Memory B cell (primary cell): ENCODE measurements around the gene IL4I1.

ENCODE experiments used
- ATAC-seq: fragments of 150-1000 bp; cut with Tn5 transposase; 2 replicates; pipeline ENCODE4 v1.10.0; 2021; ENCODE audit warnings: low read depth, mild to moderate bottlenecking, moderate library complexity
- DNase-seq, 2 donors: peaks; one replicate each; pipeline ENCODE4 v3.0.0; 2022; ENCODE audit warnings: low spot score in 2 of 2
- H3K27ac Mint-ChIP-seq: one replicate; pipeline ENCODE4 v1.8.0; 2022; ENCODE audit warnings: mild to moderate bottlenecking, moderate library complexity, mixed read lengths
- H3K27me3 Mint-ChIP-seq: one replicate; pipeline ENCODE4 v1.8.0; 2022; ENCODE audit warnings: mixed read lengths
- H3K36me3 Mint-ChIP-seq: one replicate; pipeline ENCODE4 v1.8.0; 2022; ENCODE audit warnings: mild to moderate bottlenecking, mixed read lengths
- H3K4me1 Mint-ChIP-seq: one replicate; pipeline ENCODE4 v1.8.0; 2022; ENCODE audit warnings: mixed read lengths
- H3K4me3 Mint-ChIP-seq: one replicate; pipeline ENCODE4 v1.8.0; 2022; ENCODE audit warnings: mild to moderate bottlenecking, moderate library complexity, mixed read lengths
- H3K9me3 Mint-ChIP-seq: one replicate; pipeline ENCODE4 v1.8.0; 2022; ENCODE audit warnings: mixed read lengths

IL4I1 gene

DNA sequence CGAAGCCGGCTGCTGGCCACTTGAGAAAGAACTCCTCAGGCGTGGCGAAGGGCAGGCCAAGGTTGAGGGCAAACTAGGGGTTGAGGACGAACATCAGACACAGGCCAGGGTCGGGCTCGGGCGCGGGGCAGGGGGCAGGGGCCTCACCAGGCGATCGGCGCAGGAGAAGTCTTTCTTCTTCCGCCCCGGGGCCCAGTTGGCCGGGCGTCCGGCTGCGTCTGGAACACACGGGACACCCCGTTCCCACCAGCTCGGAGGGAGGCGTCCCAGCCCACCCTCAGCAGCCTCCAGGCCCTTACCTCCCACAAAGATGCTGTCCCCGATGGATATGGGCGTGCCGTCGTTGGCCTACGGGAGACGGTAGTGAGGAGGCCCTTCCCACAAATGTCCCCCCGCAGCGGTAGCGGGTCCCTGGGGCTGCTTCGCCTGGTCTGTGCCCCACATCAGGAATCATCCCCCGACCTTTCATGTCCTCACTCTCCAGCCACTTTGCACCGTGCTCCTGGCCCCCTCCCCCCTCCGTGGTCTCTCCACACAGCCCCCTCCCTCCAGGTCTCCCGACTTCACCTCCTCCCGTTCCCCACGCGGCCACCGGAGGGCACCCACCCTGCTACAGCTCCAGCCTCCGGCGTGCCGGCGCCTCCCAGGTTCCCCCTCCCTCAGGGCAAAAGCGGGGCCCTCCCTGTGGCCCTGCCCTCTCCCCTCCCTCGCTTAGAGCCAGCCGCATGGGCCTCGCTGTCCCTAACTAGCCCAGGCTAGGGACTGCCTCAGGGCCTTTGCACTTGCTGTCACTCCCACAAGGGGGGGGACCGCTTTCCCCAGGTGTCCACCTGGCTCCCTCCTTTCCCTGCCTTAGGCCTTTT lies 34.1 kb downstream of the IL4I1 start:
- Mint-ChIP-seq H3K4me3 (no peak overlapping the region), H3K9me3 (no peaks in the 10 kb centered on the region), H3K27ac (no peak overlapping the region), H3K36me3 (peaks cover 11% of the 10 kb centered on the region), H3K4me1 (peaks cover 18% of the 10 kb centered on the region), H3K27me3 (no peaks in the 10 kb centered on the region)
- DNase-seq (no peak), ATAC-seq (no peak)

DNA sequence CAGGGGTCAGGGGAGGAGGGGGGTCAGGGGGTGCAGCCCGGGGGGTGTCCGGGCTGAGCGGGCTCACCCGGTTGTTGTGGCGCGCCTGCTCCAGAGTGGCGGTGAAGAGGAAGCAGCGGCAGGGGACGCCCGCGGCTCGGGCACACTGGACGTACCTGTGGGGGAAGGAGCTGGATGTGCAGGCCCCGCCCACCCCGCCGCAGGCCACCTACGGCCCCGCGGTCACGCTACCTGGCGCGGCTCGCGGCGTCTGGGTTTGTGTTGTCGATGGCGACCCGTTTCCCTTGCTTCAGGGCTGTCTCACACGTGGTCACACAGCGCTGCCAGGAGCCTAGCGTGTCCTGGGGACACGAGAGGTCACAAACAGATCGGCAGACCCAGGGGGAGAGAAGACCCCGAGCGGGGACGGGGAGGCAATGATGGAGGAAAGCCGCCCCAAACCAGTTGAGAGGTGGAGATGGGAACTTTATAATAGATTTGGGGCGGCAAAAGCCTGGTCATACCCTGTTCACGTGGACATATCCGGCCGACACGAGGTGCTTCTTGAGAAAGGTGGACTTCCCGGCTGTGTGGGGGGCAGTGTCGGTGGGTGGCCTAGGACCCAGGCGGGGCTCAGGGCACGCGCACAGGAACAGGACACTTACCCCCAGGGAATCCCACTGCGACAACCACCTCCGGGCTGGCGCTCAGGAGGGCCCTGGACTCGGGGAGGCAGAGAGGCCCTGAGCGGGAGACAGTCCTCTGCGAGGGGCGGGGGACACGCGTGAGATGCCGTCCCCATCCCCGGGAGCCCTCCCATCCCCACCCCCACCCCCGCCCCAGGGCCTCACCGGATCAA lies 34.9 kb downstream of the IL4I1 start:
- ATAC-seq = no peak
- DNase-seq = no peak
- peaks cover 15% of the 10 kb centered on the region for H3K4me1 Mint-ChIP-seq
- H3K4me3 Mint-ChIP-seq = no peak overlapping the region
- H3K36me3 Mint-ChIP-seq = peaks cover 11% of the 10 kb centered on the region
- no peaks in the 10 kb centered on the region for H3K9me3 Mint-ChIP-seq
- no peak overlapping the region for H3K27ac Mint-ChIP-seq
- H3K27me3 Mint-ChIP-seq = no peaks in the 10 kb centered on the region

DNA sequence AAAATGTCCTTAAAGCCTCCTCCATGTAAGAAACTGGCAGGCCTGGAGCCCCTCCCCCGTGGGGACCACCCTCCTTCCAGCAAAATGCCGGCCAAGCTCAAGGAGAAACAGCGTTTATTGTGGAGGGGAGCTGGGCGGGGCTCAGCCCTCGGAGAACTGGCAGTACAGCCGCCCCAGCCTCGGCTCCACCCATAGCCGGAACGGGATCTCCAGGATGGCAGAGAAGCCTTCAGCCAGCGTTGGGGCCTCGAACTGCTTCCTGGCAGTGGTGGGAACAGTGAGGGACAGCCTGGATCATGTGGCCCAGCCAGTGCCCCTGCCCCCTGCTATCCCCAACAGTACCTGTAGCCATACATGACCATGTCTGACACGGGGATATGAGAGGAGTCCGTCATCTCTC lies 35.6 kb downstream of the IL4I1 start:
- ATAC-seq (no peak), DNase-seq (no peak)
- no peaks in the 10 kb centered on the region for H3K27me3 Mint-ChIP-seq
- H3K9me3 Mint-ChIP-seq = no peaks in the 10 kb centered on the region
- H3K4me3 Mint-ChIP-seq = no peak overlapping the region
- peaks cover 9% of the 10 kb centered on the region for H3K4me1 Mint-ChIP-seq
- H3K27ac Mint-ChIP-seq = no peak overlapping the region
- H3K36me3 Mint-ChIP-seq = peaks cover 12% of the 10 kb centered on the region

DNA sequence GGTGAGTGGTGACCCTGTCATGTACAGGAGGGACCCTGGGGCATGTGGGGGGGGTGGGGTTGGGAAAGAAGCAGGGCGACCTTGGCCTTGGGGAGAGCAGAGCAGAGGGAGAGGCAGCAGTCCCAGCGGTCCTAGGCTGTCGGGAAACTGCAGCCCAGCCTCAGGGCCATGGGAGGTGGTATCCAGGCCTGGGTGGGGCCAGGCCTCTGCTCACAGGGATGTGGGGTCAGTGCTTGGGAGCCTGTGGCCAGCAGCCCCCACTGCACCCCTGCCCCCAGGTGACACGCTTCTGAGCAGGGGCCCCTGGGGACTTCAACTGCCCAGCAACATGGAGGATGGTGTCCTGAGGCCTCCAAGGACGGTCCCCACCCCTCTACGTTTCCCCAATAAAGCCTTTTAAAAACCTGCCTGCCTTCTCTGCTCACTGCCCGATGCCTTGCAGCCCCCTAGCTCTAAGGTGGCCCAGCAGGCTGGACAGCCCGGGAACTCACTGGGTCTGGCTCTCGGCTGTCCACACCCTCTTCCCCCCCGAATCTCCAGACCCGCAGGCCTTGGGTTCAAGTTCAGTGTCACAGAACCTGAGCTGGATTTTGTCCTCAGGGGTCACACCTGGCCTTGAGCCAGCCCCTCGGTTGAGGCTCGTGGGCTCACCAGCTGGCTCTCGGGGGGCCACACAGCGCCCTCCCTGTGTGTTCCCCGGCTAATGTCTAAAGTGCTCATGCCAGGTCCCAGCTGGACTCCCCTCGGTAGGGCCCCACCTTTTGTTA lies 36.2 kb downstream of the IL4I1 start:
- ATAC-seq = no peak
- H3K27ac Mint-ChIP-seq = no peak overlapping the region
- H3K4me3 Mint-ChIP-seq = no peak overlapping the region
- peaks cover 13% of the 10 kb centered on the region for H3K36me3 Mint-ChIP-seq
- H3K4me1 Mint-ChIP-seq = peaks cover 5% of the 10 kb centered on the region
- H3K9me3 Mint-ChIP-seq = no peaks in the 10 kb centered on the region
- H3K27me3 Mint-ChIP-seq = no peaks in the 10 kb centered on the region
- no peak for DNase-seq

DNA sequence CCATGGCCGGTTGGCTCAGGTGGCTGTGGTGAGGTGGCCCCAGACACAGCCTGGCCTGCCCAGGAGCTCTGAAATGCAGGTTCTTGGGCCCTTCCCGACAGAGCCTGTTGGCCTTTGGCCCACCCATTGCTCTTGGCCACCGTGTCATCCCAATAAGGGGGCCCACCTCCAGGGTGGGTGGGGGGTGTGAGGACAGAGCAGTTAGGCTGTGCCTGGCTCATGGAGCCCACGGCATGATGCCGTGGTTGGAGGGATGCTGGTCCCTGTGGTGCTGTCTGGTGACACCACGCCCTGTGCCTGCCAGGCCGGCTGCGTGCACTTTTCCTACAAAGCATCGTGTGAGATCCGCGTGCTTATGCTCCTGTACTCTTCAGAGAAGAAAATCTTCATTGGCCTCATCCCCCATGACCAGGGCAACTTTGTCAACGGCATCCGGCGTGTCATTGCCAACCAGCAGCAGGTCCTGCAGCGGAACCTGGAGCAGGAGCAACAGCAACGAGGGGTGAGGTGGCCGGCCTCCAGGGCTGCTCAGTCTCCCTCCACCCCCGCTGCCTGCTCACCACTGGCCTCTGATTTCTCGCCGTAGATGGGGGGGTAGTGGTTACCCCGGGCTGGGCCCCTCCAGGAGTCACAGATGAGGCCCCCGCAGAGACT lies 36.9 kb downstream of the IL4I1 start:
- Mint-ChIP-seq H3K36me3 (peaks cover 12% of the 10 kb centered on the region), H3K27me3 (no peaks in the 10 kb centered on the region), H3K27ac (no peak overlapping the region), H3K4me1 (peaks cover 5% of the 10 kb centered on the region), H3K9me3 (no peaks in the 10 kb centered on the region), H3K4me3 (no peak overlapping the region)
- ATAC-seq = peak; percentile 11
- no peak for DNase-seq

DNA sequence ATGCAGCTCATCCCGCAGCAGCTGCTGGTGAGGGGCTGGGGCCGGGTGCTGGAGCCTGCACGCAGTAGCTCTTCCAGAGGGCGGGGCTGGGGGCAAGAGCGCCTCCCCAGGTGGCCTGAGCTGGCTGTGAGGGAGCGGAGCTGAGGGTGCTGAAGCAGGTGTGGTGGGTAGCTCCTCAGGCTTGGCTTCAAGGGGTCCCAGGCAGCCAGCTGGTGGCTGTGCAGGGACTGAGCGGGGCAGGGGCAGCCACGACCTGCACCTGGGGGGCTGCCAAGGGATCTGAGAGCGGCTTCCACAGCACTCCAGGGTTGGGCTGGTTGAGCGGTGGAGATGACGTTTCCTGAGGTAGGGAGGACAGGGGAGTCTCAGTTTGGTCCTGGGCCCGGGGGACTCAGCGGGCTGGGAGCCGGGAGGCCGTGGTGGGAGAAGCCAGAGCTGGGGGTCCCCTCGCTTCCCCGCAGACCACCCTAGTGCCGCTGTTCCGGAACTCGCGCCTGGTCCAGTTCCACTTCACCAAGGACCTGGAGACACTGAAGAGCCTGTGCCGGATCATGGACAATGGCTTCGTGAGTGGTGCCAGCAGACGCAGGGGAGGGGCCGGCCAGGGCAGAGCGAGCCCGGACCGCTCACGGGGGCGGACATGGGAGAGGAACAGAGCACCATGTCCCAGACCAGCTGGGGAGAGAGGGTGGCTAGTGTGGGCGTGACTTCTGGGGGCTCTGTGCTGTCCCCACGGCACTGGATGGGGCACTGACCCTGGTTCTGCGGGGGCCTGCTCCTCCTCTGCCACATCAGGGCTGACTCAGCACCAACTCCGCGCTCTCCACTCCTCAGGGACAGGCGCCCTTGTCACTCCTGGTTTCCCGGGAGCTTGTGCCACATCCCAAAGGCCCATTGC lies 38.4 kb downstream of the IL4I1 start:
- Mint-ChIP-seq H3K27ac (no peak overlapping the region), H3K4me3 (no peak overlapping the region), H3K36me3 (peaks cover 10% of the 10 kb centered on the region), H3K9me3 (no peaks in the 10 kb centered on the region), H3K27me3 (no peaks in the 10 kb centered on the region), H3K4me1 (peaks cover 6% of the 10 kb centered on the region)
- DNase-seq (no peak), ATAC-seq (no peak)

DNA sequence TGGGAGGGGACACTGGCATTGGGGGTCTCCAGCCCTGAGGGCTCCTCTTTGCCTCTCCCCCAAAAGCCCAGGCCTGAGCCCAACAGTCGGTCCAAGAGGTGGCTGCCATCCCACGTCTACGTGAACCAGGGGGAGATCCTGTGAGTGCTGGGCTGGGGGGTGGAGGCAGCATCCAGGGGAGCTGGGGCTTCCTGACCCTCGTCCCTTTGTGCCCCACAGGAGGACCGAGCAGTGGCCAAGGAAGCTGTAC lies 38.9 kb downstream of the IL4I1 start:
- H3K27me3 Mint-ChIP-seq = no peaks in the 10 kb centered on the region
- peaks cover 3% of the 10 kb centered on the region for H3K4me1 Mint-ChIP-seq
- H3K36me3 Mint-ChIP-seq = peaks cover 6% of the 10 kb centered on the region
- DNase-seq (no peak), ATAC-seq (no peak)
- H3K27ac Mint-ChIP-seq = no peak overlapping the region
- H3K9me3 Mint-ChIP-seq = no peaks in the 10 kb centered on the region
- no peak overlapping the region for H3K4me3 Mint-ChIP-seq

DNA sequence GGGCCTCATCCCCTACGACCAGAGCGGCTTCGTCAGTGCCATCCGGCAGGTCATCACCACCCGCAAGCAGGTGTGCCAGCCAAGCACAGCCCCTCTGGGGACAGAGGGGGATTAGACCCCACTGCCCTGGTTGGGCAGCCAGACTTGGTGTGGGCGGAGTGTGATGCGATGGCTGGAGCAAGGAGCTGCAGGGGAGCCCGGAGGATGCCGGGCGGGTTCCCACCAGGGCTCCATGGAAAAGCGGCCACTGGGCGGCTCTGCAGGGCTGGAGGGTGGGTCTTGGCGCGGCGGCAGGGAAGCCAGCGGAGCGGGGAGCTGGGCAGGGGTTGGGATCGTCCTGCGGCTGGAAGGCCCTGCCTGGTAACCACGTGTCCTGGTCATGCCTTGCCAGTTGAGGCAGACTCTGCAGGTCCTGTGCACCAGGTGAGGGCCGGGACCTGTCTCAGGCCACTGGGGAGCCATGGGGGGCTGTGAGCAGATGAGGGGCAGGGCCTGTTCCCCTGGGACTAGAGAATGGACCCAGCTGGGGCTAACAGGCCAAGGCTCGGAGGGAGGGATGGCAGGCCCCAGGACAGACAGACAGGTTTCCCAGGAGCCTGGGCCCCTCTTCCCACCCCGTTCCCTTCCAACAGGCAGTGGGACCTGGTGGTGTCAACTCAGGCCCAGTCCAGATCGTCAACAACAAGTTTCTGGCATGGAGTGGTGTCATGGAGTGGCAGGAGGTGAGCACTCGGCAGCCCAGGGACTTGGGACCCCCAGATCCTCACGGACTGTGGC lies 39.4 kb downstream of the IL4I1 start:
- ATAC-seq (no peak), DNase-seq (no peak)
- Mint-ChIP-seq H3K36me3 (peaks cover 6% of the 10 kb centered on the region), H3K4me1 (peaks cover 9% of the 10 kb centered on the region), H3K27ac (no peak overlapping the region), H3K9me3 (no peaks in the 10 kb centered on the region), H3K27me3 (no peaks in the 10 kb centered on the region), H3K4me3 (no peak overlapping the region)

DNA sequence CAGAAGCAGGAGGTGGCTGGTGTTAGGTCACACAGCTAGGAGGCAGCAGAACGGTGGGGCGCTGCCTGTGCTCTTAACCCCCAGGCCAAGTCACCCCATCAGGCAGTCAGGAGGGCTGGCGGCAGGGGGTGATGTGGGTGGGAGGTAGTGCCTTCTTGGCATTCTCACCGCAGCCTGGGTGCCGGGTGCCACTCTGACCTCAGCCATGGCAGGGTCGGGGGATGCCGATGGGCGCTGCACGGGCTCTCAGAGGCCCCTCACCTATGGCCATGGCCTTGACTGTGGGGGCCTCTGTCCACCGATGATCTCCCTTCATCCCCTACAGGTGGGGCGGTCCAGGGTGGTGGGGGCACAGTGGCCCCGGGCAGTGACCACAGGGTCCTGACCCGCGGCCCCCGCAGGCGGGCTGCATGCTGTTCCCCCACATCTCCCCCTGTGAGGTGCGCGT lies 40.1 kb downstream of the IL4I1 start:
- Mint-ChIP-seq H3K9me3 (no peaks in the 10 kb centered on the region), H3K4me1 (peaks cover 11% of the 10 kb centered on the region), H3K4me3 (no peak overlapping the region), H3K36me3 (peaks cover 5% of the 10 kb centered on the region), H3K27ac (peak overlapping the region; percentile 45), H3K27me3 (no peaks in the 10 kb centered on the region)
- DNase-seq (no peak), ATAC-seq (no peak)

DNA sequence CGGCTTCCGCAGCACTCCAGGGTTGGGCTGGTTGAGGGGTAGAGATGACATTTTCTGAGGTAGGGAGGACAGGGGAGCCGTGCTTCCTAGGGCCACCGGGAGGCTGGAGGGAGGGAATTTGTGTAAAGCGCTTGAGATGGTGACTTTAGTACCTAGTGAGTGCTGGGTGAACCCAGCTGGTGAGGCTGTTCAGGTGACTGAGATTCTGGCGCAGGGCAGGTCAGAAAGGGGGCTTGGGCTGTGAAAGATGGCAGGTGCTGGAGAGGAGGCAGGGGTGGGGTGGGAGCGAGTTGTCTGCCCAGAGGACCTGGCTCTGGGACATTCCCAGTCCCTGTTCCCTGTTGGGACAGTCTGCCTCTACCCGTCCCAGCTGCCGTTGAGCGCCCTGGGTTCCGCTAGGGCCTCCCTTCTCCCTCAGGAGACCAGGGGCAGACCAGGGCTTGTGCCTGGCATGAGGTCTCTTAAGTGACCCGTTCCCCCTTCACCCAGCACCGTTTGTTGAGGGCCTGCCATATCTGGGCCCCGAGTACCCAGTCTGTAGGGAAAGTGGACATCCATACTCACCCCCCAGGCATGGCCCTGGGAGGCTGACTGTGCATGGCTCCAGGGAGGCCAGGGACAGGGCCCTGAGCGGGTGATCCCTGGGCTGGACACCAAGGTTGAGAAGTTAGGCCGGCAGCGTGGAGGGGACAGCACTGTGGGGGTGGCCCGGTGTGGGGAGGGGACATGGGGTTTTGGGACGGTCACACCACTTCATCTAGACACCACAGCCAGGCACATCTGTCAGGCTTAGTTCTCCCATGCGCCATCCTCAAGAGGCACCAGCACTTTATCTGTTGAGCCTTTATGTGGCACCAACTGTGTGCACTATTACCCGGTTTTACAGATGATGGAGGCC lies 40.8 kb downstream of the IL4I1 start:
- peak overlapping the region; percentile 45 for H3K27ac Mint-ChIP-seq
- ATAC-seq = no peak
- DNase-seq = no peak
- peaks cover 11% of the 10 kb centered on the region for H3K4me1 Mint-ChIP-seq
- no peaks in the 10 kb centered on the region for H3K27me3 Mint-ChIP-seq
- no peaks in the 10 kb centered on the region for H3K9me3 Mint-ChIP-seq
- H3K4me3 Mint-ChIP-seq = no peak overlapping the region
- H3K36me3 Mint-ChIP-seq = peaks cover 2% of the 10 kb centered on the region

DNA sequence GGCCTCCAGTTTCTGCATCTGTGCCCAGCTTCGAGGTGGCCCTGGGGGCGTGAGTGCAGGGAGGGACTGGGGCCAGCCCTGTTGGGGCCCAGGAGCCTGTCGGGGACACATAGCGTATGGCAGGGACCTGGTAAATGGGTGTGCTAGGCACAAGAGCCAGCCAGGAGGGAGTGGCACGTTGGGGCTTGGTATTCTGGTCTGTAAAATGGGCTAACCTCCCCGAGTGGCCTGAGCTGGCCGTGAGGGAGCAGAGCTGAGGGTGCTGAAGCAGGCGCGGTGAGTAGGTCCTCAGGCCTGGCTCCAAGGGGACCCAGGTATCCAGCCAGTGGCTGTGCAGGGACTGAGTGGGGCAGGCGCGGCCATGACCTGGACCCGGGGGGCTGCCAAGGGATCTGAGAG lies 41.4 kb downstream of the IL4I1 start:
- no peak for DNase-seq
- no peaks in the 10 kb centered on the region for H3K9me3 Mint-ChIP-seq
- peak overlapping the region; percentile 45 for H3K27ac Mint-ChIP-seq
- H3K27me3 Mint-ChIP-seq = no peaks in the 10 kb centered on the region
- H3K4me1 Mint-ChIP-seq = peaks cover 12% of the 10 kb centered on the region
- no peak for ATAC-seq
- H3K4me3 Mint-ChIP-seq = no peak overlapping the region
- peaks cover 1% of the 10 kb centered on the region for H3K36me3 Mint-ChIP-seq
